GM21576 (cell line): ENCODE results near the gene UGT1A9.

ENCODE experiments used
- ATAC-seq: cut with Tn5 transposase; IDR thresholded peaks from one replicate; pipeline ENCODE4 v1.9.1; 2021; ENCODE audit warnings: mild to moderate bottlenecking, moderate library complexity; ENCODE audit not compliant: unreplicated experiment

Gene UGT1A9

GRCh38 chr2:233756429-233757081 lies 84.9 kb downstream of the UGT1A9 start:
- no peak for ATAC-seq

- ATAC-seq = no peak
These were observed 86.4 kb downstream of the UGT1A9 start for GRCh38 chr2:233758141-233758540.

- ATAC-seq = no peak
These were observed 87.2 kb downstream of the UGT1A9 start for GRCh38 chr2:233758849-233759248.

GRCh38 chr2:233760043-233760442 lies 88.3 kb downstream of the UGT1A9 start, which contains the start of gene UGT1A1:
Gene UGT1A1, plus strand, starts transcription at chr2:233760270. Its CDS starts 18 bp downstream, at chr2:233760288.
- no peak for ATAC-seq

- ATAC-seq = no peak
These were observed 89.5 kb downstream of the UGT1A9 start for GRCh38 chr2:233761040-233761769.

GRCh38 chr2:233764264-233764663 lies 92.6 kb downstream of the UGT1A9 start:
- no peak for ATAC-seq

- no peak for ATAC-seq
These were observed 93.1 kb downstream of the UGT1A9 start for GRCh38 chr2:233764761-233765160.

- ATAC-seq = no peak
These were observed 94.7 kb downstream of the UGT1A9 start for GRCh38 chr2:233766416-233766815.

- ATAC-seq = no peak
These were observed 96.4 kb downstream of the UGT1A9 start for GRCh38 chr2:233768076-233768475.

- ATAC-seq = no peak
These were observed 97.6 kb downstream of the UGT1A9 start for GRCh38 chr2:233769260-233769659.

- no peak for ATAC-seq
These were observed 100.5 kb downstream of the UGT1A9 start for GRCh38 chr2:233772153-233772552.

- ATAC-seq = no peak
These were observed 100.9 kb downstream of the UGT1A9 start for GRCh38 chr2:233772583-233772982.

GRCh38 chr2:233773854-233774253 lies 102.2 kb downstream of the UGT1A9 start:
- ATAC-seq = no peak

GRCh38 chr2:233775414-233775813 lies 103.7 kb downstream of the UGT1A9 start:
- ATAC-seq = no peak

GRCh38 chr2:233778030-233778429 lies 106.3 kb downstream of the UGT1A9 start, which contains the start of gene MROH2A:
Gene MROH2A, plus strand, starts transcription at chr2:233778330. Its CDS starts 1,029 bp downstream, at chr2:233779359.
- ATAC-seq = no peak

GRCh38 chr2:233779722-233780121 lies 108.0 kb downstream of the UGT1A9 start:
- ATAC-seq = no peak

GRCh38 chr2:233780771-233781170 lies 109.1 kb downstream of the UGT1A9 start:
- no peak for ATAC-seq

GRCh38 chr2:233789554-233789953 lies 117.9 kb downstream of the UGT1A9 start:
- ATAC-seq = no peak

GRCh38 chr2:233791151-233791882 lies 119.6 kb downstream of the UGT1A9 start:
- no peak for ATAC-seq

- no peak for ATAC-seq
These were observed 120.2 kb downstream of the UGT1A9 start for GRCh38 chr2:233791883-233792329.

GRCh38 chr2:233792720-233793119 lies 121.0 kb downstream of the UGT1A9 start:
- ATAC-seq = no peak
